A549 (cell line): ENCODE data around the gene PLTP. TPM values are rescaled to one million over a fixed set of nuclear protein-coding genes. Genes with fewer than 3 reads are reported as not detected.

Experiments used
- ATAC-seq, 2 experiments: fragments of 200-7000 bp in 1 of 2; fragments of >200 bp in 1 of 2; cut with Nextera tagmentation in 1 of 2; cut with Tn5 transposase in 1 of 2; 3 replicates each; pipeline versions ENCODE4 v1.8.0 to v1.9.1; 2018 to 2020; ENCODE audit warnings: mild to moderate bottlenecking in 1 of 2, moderate library complexity in 1 of 2
- CTCF ChIA-PET: fragments of 300-600 bp; sonication (Branson Sonifier 250); formaldehyde crosslinking; extraction: SDS; loops from one replicate; lab custom pipeline; 2021; ENCODE audit warnings: antibody characterized with exemption, inconsistent platforms; lab: Yijun Ruan, JAX
- POLR2A ChIA-PET: fragments of 350-600 bp; formaldehyde crosslinking; extraction: SDS; loops from one replicate; lab custom pipeline; 2021; ENCODE audit warnings: antibody characterized with exemption, inconsistent platforms; lab: Yijun Ruan, JAX
- DNase-seq, 2 experiments: peaks; one replicate each; pipeline versions ENCODE4 v3.0.0 to v3.0.0-alpha.2; 2011 to 2016; ENCODE audit warnings: low read depth in 1 of 2, low spot score in 1 of 2
- FAIRE-seq: peaks from 2 replicates; lab custom pipeline; 2011; peaks lifted over from hg19 to GRCh38; lab: Jason Lieb, UNC
- H3K27ac ChIP-seq, 2 experiments: fragments of >200 bp; sonication (Bioruptor Twin); formaldehyde crosslinking; 3 replicates each; pipeline ENCODE4 v1.5.1; 2016 to 2017
- H3K4me1 ChIP-seq: fragments of >200 bp; sonication (Bioruptor Twin); formaldehyde crosslinking; 3 replicates; pipeline ENCODE4 v1.6.1; 2016
- H3K4me2 ChIP-seq: fragments of >200 bp; sonication (Bioruptor Twin); formaldehyde crosslinking; 3 replicates; pipeline ENCODE4 v1.6.1; 2016
- H3K4me3 ChIP-seq: fragments of >200 bp; sonication (Bioruptor Twin); formaldehyde crosslinking; 3 replicates; pipeline ENCODE4 v1.5.1; 2016
- H3K9me3 ChIP-seq: fragments of >200 bp; sonication (Bioruptor Twin); formaldehyde crosslinking; 3 replicates; pipeline ENCODE4 v1.6.1; 2016
- BHLHE40 ChIP-seq: IDR thresholded peaks from 2 replicates; pipeline ENCODE4 v1.6.1; 2012; ENCODE audit warnings: low read depth, low read length, inconsistent platforms
- CBX2 ChIP-seq: fragments of 200-600 bp; sonication (generic); IDR thresholded peaks from 2 replicates; pipeline ENCODE4 v1.6.1; 2016; ENCODE audit warnings: low read depth, mild to moderate bottlenecking, borderline replicate concordance
- CEBPB ChIP-seq, 2 experiments: fragments of >200 bp in 1 of 2; sonication (Bioruptor Twin) in 1 of 2; formaldehyde crosslinking in 1 of 2; IDR thresholded peaks; 2 replicates each; pipeline ENCODE4 v1.6.1; 2012 to 2016
- CTCF ChIP-seq: fragments of >200 bp; sonication (Bioruptor Twin); formaldehyde crosslinking; IDR thresholded peaks from 3 replicates; pipeline ENCODE4 v1.5.1; 2016
- EHMT2 ChIP-seq: fragments of 200-600 bp; sonication (generic); IDR thresholded peaks from 2 replicates; pipeline ENCODE4 v1.6.1; 2016; ENCODE audit warnings: antibody characterized with exemption, low read depth, mild to moderate bottlenecking, moderate library complexity
- ESRRA ChIP-seq: fragments of 150-350 bp; IDR thresholded peaks from 2 replicates; pipeline ENCODE4 v1.6.1; 2014; ENCODE audit warnings: mild to moderate bottlenecking, low read length, borderline replicate concordance
- FOXS1 ChIP-seq: fragments of 250-450 bp; sonication (Bioruptor Pico); IDR thresholded peaks from 2 replicates; pipeline ENCODE4 v1.5.0; 2020; ENCODE audit warnings: mild to moderate bottlenecking, moderate library complexity
- GATA3 ChIP-seq: IDR thresholded peaks from 2 replicates; pipeline ENCODE4 v1.6.1; 2012; ENCODE audit warnings: borderline replicate concordance
- HES2 ChIP-seq: fragments of >200 bp; sonication (Bioruptor Twin); formaldehyde crosslinking; IDR thresholded peaks from 2 replicates; pipeline ENCODE4 v1.6.1; 2016
- HEYL ChIP-seq: fragments of 250-450 bp; sonication (Bioruptor Pico); IDR thresholded peaks from 2 replicates; pipeline ENCODE4 v1.8.0; 2021; ENCODE audit warnings: mild to moderate bottlenecking, moderate library complexity
- HOXA7 ChIP-seq: fragments of 250-450 bp; sonication (Bioruptor Pico); IDR thresholded peaks from 2 replicates; pipeline ENCODE4 v1.5.0; 2020; ENCODE audit warnings: mild to moderate bottlenecking, moderate library complexity
- KDM1A ChIP-seq: fragments of 200-600 bp; sonication (generic); IDR thresholded peaks from 2 replicates; pipeline ENCODE4 v1.6.1; 2016; ENCODE audit warnings: low read depth, mild to moderate bottlenecking
- KDM5A ChIP-seq: fragments of 200-600 bp; sonication (generic); IDR thresholded peaks from 2 replicates; pipeline ENCODE4 v1.6.1; 2016; ENCODE audit warnings: antibody characterized with exemption, mild to moderate bottlenecking
- MAFK ChIP-seq: fragments of 450-650 bp; IDR thresholded peaks from 2 replicates; pipeline ENCODE4 v1.6.1; 2014; ENCODE audit not compliant: partially characterized antibody
- MAZ ChIP-seq: fragments of 150-350 bp; IDR thresholded peaks from 2 replicates; pipeline ENCODE4 v1.6.1; 2014; ENCODE audit warnings: antibody characterized with exemption, low read depth, low read length, borderline replicate concordance
- NPAS2 ChIP-seq: fragments of 250-450 bp; sonication (Bioruptor Pico); IDR thresholded peaks from 2 replicates; pipeline ENCODE4 v1.8.0; 2022; ENCODE audit warnings: mild to moderate bottlenecking, moderate library complexity, borderline replicate concordance
- NR3C1 ChIP-seq: fragments of >200 bp; sonication (Bioruptor Twin); formaldehyde crosslinking; IDR thresholded peaks from 3 replicates; pipeline ENCODE4 v1.6.1; 2017
- POLR2A ChIP-seq: IDR thresholded peaks from 2 replicates; pipeline ENCODE4 v1.6.1; 2012; ENCODE audit warnings: mild to moderate bottlenecking, low read length
- POLR2AphosphoS2 ChIP-seq: conservative IDR thresholded peaks from 2 replicates; pipeline ENCODE4 v1.6.1; 2012; ENCODE audit warnings: low read length, improper control_type of control experiment, inconsistent platforms
- RARB ChIP-seq: fragments of 250-450 bp; sonication (Bioruptor Pico); IDR thresholded peaks from 2 replicates; pipeline ENCODE4 v1.8.0; 2021; ENCODE audit warnings: mild to moderate bottlenecking, moderate library complexity
- SMC3 ChIP-seq: fragments of >200 bp; sonication (Bioruptor Twin); formaldehyde crosslinking; IDR thresholded peaks from 3 replicates; pipeline ENCODE4 v1.6.1; 2018; ENCODE audit warnings: inconsistent platforms
- SREBF2 ChIP-seq: fragments of 450-650 bp; IDR thresholded peaks from 2 replicates; pipeline ENCODE4 v1.6.1; 2014; ENCODE audit warnings: mild to moderate bottlenecking, moderate library complexity
- TP53 ChIP-seq: fragments of 250-450 bp; sonication (Bioruptor Pico); IDR thresholded peaks from 2 replicates; pipeline ENCODE4 v1.5.0; 2021; ENCODE audit warnings: mild to moderate bottlenecking, moderate library complexity
- ZC3H11A ChIP-seq: fragments of 450-650 bp; IDR thresholded peaks from 2 replicates; pipeline ENCODE4 v1.6.1; 2014; ENCODE audit warnings: antibody characterized with exemption, mild to moderate bottlenecking
- ZNF302 ChIP-seq: fragments of 250-450 bp; sonication (Bioruptor Pico); IDR thresholded peaks from 2 replicates; pipeline ENCODE4 v1.9.0; 2021; ENCODE audit warnings: inconsistent platforms, mild to moderate bottlenecking, moderate library complexity
- ZSCAN20 ChIP-seq: fragments of 250-450 bp; sonication (Bioruptor Pico); IDR thresholded peaks from 2 replicates; pipeline ENCODE4 v1.8.0; 2022; ENCODE audit warnings: mild to moderate bottlenecking, moderate library complexity
- WGBS: methylation state at CpG from one replicate; pipeline ENCODE4 v1.1.6; 2017; ENCODE audit errors: missing lambda C conversion rate; 5-methylcytosine and 5-hydroxymethylcytosine counted together
- polyA plus RNA-seq, 4 experiments: library from polyadenylated mRNA; depleted of rRNA in 3 of 4; stranded (reverse); fragments of >200 nt; fragmentation: RNase III in 1 of 4; extraction: RNeasy Plus Mini Kit Qiagen cat#74134 plus additional on column Dnase treatment in 1 of 4; gene quantifications; 2 replicates in 3 of 4; 3 replicates in 1 of 4; pipeline ENCODE4 v1.2.3, GENCODE V29; 2011 to 2017

The PLTP gene
- polyA plus RNA-seq, 2 of the 4 experiments (the other 2 are of a cell fraction), result 1.6 to 2.7 TPM

- H3K27ac ChIP-seq, result no peak overlapping the region
- TF ChIP-seq MAFK (peak; percentile 80), KDM1A (no peak), TP53 (CRISPR knock-in tag) (no peak), HOXA7 (no peak)
- TF ChIP-seq, all 56 proteins: peak for 1
- ChIA-PET CTCF (interaction anchor here (1.3 to 2.6 kb wide), 6 partner anchors 9 to 39 kb away, joined by 3 to 10 read pairs (median 6); no protein-coding TSS in a partner anchor), POLR2A (interaction anchor here (5.0 kb wide), 1 partner anchor 9 kb away, joined by 30 read pairs; the partner anchor contains the start of gene PCIF1)
- H3K9me3 ChIP-seq, result no peaks in the 10 kb centered on the region
- no peak for ATAC-seq
- no peak overlapping the region for H3K4me3 ChIP-seq
- no peak for DNase-seq
- H3K4me1 ChIP-seq, result no peaks in the 10 kb centered on the region
- H3K4me2 ChIP-seq, result no peak overlapping the region
- 74% methylated on average over 21 of the region's 21 CpGs for WGBS
- FAIRE-seq, result no peak
Observed at GRCh38 chr20:45924391-45925261, 12.7 kb upstream of the PLTP start.

GRCh38 chr20:45921337-45922189, 9.6 kb upstream of the PLTP start:
- Histone ChIP-seq H3K9me3 (no peaks in the 10 kb centered on the region), H3K4me2 (no peak overlapping the region), H3K4me1 (no peaks in the 10 kb centered on the region), H3K27ac (no peak overlapping the region), H3K4me3 (no peak overlapping the region)
- DNase-seq, result no peak
- ChIA-PET CTCF (interaction anchor here (1.5 to 1.7 kb wide), 2 partner anchors 23 to 41 kb away, joined by 5 read pairs; no protein-coding TSS in a partner anchor), POLR2A (interaction anchor here (5.0 kb wide), 1 partner anchor 12 kb away, joined by 30 read pairs; the partner anchor contains the start of gene PCIF1)
- no peak for ATAC-seq
- no peak for FAIRE-seq
- WGBS, result 62% methylated on average over 11 of the region's 11 CpGs
- TF ChIP-seq HEYL (no peak), RARB (CRISPR knock-in tag) (no peak), CBX2 (no peak), SMC3 (no peak), BHLHE40 (no peak), NR3C1 (no peak), GATA3 (no peak), SREBF2 (no peak), POLR2A (no peak), HOXA7 (no peak), HES2 (no peak), CEBPB (IDR thresholded peaks at IDR 0.05) (no peak), ZSCAN20 (CRISPR knock-in tag) (no peak), MAFK (no peak)

- Histone ChIP-seq H3K4me2 (no peak overlapping the region), H3K9me3 (no peaks in the 10 kb centered on the region), H3K4me1 (no peaks in the 10 kb centered on the region), H3K27ac (no peak overlapping the region), H3K4me3 (no peak overlapping the region)
- FAIRE-seq, result no peak
- CTCF ChIA-PET, result interaction anchor here (0.7 to 2.0 kb wide), 3 partner anchors 15 to 131 kb away, joined by 4 to 5 read pairs (median 5); no protein-coding TSS in a partner anchor
- TF ChIP-seq RARB (CRISPR knock-in tag) (no peak), NPAS2 (CRISPR knock-in tag) (no peak), ESRRA (no peak), CBX2 (no peak), ZSCAN20 (CRISPR knock-in tag) (no peak), FOXS1 (CRISPR knock-in tag) (no peak), KDM5A (no peak), GATA3 (no peak), MAFK (no peak), ZNF302 (CRISPR knock-in tag) (no peak), NR3C1 (no peak), CTCF (no peak), MAZ (no peak), EHMT2 (no peak), POLR2AphosphoS2 (no peak), ZC3H11A (no peak), BHLHE40 (no peak)
- POLR2A ChIA-PET, result interaction anchor here (1.2 to 2.2 kb wide), 2 partner anchors 13 to 14 kb away, joined by 5 to 9 read pairs; no protein-coding TSS in a partner anchor
- WGBS, result 66% methylated on average over 9 of the region's 9 CpGs
- peak; percentile 16 to 23; a peak in 2 of 6 replicates for ATAC-seq
- no peak for DNase-seq
Observed at GRCh38 chr20:45920462-45921336, 8.7 kb upstream of the PLTP start.
